ENCODE results near the gene CEP70. TPM values are rescaled to one million over a fixed set of nuclear protein-coding genes. Genes with fewer than 3 reads are reported as not detected.
"Not testable (repeated sequence)": the region's sequence is repeated elsewhere in the genome, so short reads cannot be mapped to it uniquely, and the experiment has no call there.

The CEP70 gene
- total RNA-seq, 2 donors from 2014 or later: 10.7 to 16.6 TPM

DNA sequence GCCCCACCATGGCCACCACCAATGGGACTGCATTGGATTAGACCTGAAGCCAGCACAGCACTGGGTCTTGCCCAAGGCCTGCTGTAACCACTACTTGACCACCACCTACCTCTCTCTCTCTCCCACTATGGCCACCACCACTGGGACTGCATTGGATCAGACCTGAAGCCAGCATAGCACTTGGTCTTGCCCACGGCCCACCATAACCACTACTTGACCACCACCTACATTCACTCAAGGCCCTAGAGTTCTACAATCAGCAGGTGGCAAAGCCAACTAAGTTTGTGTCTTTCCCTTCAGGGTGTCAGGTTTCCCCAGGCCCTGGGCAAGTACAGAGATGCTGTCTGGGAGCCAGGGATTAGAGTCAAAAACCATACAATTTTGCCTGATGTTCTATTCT, 102.1 kb downstream of the CEP70 start:
- no peak for DNase-seq
- no peak for ATAC-seq
- Mint-ChIP-seq H3K27ac (no peak overlapping the region), H3K27me3 (no peaks in the 10 kb centered on the region), H3K36me3 (ENCODE audit: low read depth) (peaks cover 6% of the 10 kb centered on the region), H3K4me1 (no peaks in the 10 kb centered on the region), H3K4me3 (no peak overlapping the region)
- H3K9me3 ChIP-seq (ENCODE audit: control insufficient read depth, low read length, poor library complexity, severe bottlenecking): peaks cover 2% of the 10 kb centered on the region

DNA sequence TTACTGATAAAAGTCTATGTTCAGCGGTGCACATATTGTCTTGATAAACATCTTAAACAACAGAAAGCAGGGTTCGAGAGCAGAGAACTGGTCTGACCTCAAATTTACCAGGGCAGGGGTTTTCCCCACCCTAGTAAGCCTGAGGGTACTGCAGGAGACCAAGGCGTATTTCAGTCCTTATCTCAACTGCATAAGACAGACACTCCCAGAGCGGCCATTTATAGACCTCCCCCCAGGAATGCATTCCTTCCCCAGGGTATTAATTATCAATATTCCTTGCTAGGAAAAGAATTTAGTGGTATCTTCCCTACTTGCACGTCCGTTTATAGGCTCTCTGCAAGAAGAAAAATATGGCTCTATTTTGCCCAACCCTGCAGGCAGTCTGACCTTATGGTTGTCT, 107.5 kb downstream of the CEP70 start:
- not testable (repeated sequence) for DNase-seq; H3K4me3 Mint-ChIP-seq; H3K27me3 Mint-ChIP-seq; H3K27ac Mint-ChIP-seq; H3K9me3 ChIP-seq (ENCODE audit: control insufficient read depth, low read length, poor library complexity, severe bottlenecking); ATAC-seq; H3K36me3 Mint-ChIP-seq (ENCODE audit: low read depth); H3K4me1 Mint-ChIP-seq

DNA sequence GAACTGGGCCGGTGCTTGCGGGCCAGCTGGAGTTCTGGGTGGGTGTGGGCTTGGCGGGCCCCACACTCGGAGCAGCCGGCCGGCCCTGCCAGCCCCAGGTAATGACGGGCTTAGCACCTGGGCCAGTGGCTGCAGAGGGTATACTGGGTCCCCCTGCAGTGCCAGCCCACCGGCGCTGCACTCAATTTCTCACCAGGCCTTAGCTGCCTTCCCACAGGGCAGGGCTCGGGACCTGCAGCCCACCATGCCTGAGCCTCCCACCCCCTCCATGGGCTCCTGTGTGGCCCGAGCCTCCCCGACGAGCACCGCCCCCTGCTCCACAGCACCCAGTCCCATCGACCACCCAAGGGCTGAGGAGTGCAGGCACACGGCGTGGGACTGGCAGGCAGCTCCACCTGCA, 109.4 kb downstream of the CEP70 start:
- not testable (repeated sequence) for H3K9me3 ChIP-seq (ENCODE audit: control insufficient read depth, low read length, poor library complexity, severe bottlenecking); H3K4me3 Mint-ChIP-seq; DNase-seq; H3K27me3 Mint-ChIP-seq; H3K27ac Mint-ChIP-seq; H3K36me3 Mint-ChIP-seq (ENCODE audit: low read depth); ATAC-seq; H3K4me1 Mint-ChIP-seq

DNA sequence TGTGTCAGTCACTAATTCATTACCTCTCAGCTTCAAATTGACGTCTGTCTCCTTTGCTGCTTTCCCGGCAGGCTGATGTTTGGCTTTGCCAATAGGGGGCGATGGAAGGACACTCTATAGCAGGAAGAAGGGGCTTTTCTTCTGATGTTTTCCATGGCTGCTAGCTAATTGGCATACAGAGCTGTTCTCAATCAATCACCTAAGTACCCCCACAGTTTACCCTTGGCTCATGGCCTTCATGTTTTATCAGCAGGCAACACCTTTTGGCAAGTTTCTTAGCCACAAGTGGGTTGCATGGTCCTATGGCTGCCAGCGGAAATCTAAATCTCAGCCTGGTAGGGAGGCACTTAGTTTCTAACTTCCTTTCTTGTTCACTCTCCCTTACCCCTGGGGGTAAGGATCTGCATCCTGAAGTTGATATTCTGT, 114.6 kb downstream of the CEP70 start:
- no peak for DNase-seq
- H3K36me3 Mint-ChIP-seq (ENCODE audit: low read depth): peaks cover 2% of the 10 kb centered on the region
- peaks cover 30% of the 10 kb centered on the region for H3K27me3 Mint-ChIP-seq

DNA sequence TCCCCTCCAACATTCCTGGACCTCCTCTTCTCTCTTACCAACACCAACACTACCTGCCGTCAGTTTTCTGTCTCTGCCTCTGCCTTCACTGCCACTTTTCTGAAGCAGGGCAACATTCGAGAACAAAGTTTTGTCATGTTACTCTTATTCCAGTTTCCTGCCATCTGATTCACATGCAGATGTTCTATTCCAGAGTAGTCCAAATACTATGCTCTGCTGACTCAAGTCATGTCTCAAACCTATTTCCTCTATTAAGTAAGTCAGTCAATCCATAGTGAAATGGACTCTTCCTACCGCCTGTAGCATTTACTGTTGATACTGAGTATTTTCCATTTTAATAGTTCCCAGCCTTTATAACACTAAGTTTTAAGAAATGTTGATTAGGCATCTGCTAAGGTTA, 116.3 kb downstream of the CEP70 start:
- H3K4me3 Mint-ChIP-seq: no peak overlapping the region

More for the DNA sequence above, 114.6 kb downstream of the CEP70 start:
- H3K4me1 Mint-ChIP-seq: no peaks in the 10 kb centered on the region
- H3K27ac Mint-ChIP-seq: no peak overlapping the region
- no peak for ATAC-seq
- H3K9me3 ChIP-seq (ENCODE audit: control insufficient read depth, low read length, poor library complexity, severe bottlenecking): no peaks in the 10 kb centered on the region
- no peak overlapping the region for H3K4me3 Mint-ChIP-seq

DNA sequence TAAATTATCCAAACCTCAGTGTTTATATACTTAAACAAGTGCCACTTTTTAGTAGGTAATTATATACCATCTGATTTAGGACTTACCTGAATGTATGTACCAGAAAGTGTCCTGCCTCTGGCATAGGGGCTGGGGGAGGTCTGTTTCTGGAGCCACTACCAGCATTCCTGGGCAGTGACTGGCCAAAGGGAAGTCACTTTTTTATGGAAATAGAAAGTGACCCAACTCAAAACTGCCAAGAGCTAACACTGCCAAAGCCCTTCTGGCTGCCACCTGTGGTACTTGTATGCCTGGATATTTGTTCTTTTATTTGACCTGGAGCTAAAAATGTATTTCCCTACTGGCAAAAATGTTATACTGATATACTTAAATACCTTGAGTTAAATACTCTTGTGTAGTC, 116.9 kb downstream of the CEP70 start:
- no peaks in the 10 kb centered on the region for H3K9me3 ChIP-seq (ENCODE audit: control insufficient read depth, low read length, poor library complexity, severe bottlenecking)
- Mint-ChIP-seq H3K36me3 (ENCODE audit: low read depth) (peaks cover 2% of the 10 kb centered on the region), H3K27me3 (peaks cover 30% of the 10 kb centered on the region), H3K4me3 (no peak overlapping the region), H3K27ac (no peak overlapping the region), H3K4me1 (no peaks in the 10 kb centered on the region)
- no peak for DNase-seq
- no peak for ATAC-seq

More for the DNA sequence above, 116.3 kb downstream of the CEP70 start:
- H3K9me3 ChIP-seq (ENCODE audit: control insufficient read depth, low read length, poor library complexity, severe bottlenecking): no peaks in the 10 kb centered on the region
- DNase-seq: no peak
- ATAC-seq: no peak
- Mint-ChIP-seq H3K36me3 (ENCODE audit: low read depth) (peaks cover 2% of the 10 kb centered on the region), H3K27ac (no peak overlapping the region), H3K27me3 (peaks cover 30% of the 10 kb centered on the region), H3K4me1 (no peaks in the 10 kb centered on the region)

DNA sequence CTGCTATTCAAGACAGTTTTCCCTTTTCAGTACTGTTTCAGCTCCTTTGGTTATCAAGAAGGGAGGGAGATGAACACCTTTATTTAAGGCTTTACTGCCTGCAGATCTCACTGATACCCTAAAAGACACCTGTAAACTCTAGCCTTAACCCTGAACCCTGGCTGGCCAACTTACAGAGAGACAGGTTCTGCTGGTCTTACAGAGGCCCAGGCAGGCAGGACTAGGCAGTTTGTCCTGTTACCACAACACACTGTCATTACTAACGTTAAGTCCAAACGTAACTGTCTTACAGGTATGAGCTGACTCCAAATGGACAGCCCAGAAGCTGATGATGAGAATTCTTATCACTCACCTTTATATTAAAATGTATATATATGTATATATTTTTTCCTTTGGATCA, 117.5 kb downstream of the CEP70 start:
- ATAC-seq (no peak), DNase-seq (no peak)
- no peaks in the 10 kb centered on the region for H3K9me3 ChIP-seq (ENCODE audit: control insufficient read depth, low read length, poor library complexity, severe bottlenecking)
- peaks cover 2% of the 10 kb centered on the region for H3K36me3 Mint-ChIP-seq (ENCODE audit: low read depth)
- H3K27ac Mint-ChIP-seq: no peak overlapping the region
- H3K4me1 Mint-ChIP-seq: no peaks in the 10 kb centered on the region
- peaks cover 30% of the 10 kb centered on the region for H3K27me3 Mint-ChIP-seq
- H3K4me3 Mint-ChIP-seq: no peak overlapping the region

DNA sequence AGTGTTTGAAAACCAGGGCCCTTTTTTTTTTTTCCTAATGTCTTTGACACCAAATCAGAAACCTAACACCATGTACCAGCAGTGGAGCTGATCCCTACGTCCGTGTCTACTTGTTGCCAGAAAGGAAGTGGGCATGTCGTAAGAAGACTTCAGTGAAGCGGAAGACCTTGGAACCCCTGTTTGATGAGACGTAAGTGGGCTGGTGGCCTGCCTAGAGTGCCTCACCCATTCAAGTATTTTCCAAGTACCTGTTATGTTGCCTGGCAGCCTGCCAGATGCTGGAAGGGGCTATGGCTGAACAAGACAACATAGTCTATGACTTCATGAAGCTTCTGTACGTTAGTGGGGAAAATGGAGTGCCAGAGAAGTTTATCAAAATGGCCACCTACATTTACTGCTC, 119.9 kb downstream of the CEP70 start:
- no peak for ATAC-seq
- peaks cover 23% of the 10 kb centered on the region for H3K27me3 Mint-ChIP-seq
- no peaks in the 10 kb centered on the region for H3K4me1 Mint-ChIP-seq
- no peaks in the 10 kb centered on the region for H3K9me3 ChIP-seq (ENCODE audit: control insufficient read depth, low read length, poor library complexity, severe bottlenecking)
- H3K27ac Mint-ChIP-seq: no peak overlapping the region
- DNase-seq: no peak
- H3K4me3 Mint-ChIP-seq: no peak overlapping the region
- H3K36me3 Mint-ChIP-seq (ENCODE audit: low read depth): peaks cover 2% of the 10 kb centered on the region

DNA sequence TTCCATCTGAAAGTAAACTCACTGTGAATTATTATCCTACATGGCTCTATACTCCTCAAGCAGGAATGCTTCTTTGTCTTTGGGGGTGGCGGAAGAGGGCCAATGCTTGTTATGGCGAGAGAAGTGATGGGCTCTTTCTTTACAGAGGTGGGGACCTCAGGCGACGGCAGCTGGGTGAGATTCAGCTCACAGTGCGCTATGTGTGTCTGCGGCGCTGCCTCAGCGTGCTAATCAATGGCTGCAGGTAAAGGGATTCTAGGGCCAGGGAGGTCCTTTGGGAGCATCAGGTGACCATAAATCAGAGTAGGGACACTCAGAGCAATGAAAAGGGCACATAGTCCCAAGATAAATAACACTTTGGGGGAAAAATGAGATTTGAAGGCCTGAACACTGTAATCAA, 120.7 kb downstream of the CEP70 start:
- H3K36me3 Mint-ChIP-seq (ENCODE audit: low read depth): peaks cover 2% of the 10 kb centered on the region
- H3K9me3 ChIP-seq (ENCODE audit: control insufficient read depth, low read length, poor library complexity, severe bottlenecking): no peaks in the 10 kb centered on the region
- no peaks in the 10 kb centered on the region for H3K4me1 Mint-ChIP-seq
- H3K4me3 Mint-ChIP-seq: no peak overlapping the region
- peaks cover 21% of the 10 kb centered on the region for H3K27me3 Mint-ChIP-seq
- DNase-seq: no peak
- no peak overlapping the region for H3K27ac Mint-ChIP-seq
- no peak for ATAC-seq

DNA sequence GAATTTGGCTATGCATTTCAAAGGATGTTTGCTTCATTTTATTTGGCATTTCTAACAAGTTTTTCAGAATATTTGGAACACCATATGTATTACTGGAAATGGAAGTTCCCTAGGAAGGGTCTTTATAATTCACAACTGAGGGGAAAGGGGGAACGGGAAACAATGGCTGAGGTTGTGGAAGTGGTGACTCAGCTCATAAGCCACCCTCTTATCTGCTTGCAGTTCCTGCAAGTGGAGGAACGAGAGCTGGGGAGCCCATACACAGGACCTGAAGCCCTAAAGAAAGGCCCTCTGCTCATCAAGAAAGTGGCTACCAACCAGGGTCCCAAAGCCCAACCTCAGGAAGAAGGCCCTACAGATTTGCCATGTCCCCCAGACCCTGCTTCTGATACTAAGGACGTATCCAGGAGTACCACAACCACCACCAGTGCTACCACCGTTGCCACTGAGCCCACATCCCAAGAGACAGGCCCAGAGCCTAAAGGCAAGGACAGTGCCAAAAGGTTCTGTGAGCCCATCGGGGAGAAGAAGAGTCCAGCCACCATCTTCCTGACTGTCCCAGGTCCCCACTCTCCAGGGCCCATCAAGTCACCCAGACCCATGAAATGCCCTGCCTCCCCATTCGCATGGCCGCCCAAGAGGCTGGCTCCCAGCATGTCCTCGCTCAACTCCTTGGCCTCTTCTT, 121.8 kb downstream of the CEP70 start:
- DNase-seq (no peak), ATAC-seq (no peak)
- Mint-ChIP-seq H3K4me3 (no peak overlapping the region), H3K27me3 (peaks cover 17% of the 10 kb centered on the region), H3K4me1 (no peaks in the 10 kb centered on the region), H3K36me3 (ENCODE audit: low read depth) (peaks cover 2% of the 10 kb centered on the region), H3K27ac (no peak overlapping the region)
- H3K9me3 ChIP-seq (ENCODE audit: control insufficient read depth, low read length, poor library complexity, severe bottlenecking): no peaks in the 10 kb centered on the region

DNA sequence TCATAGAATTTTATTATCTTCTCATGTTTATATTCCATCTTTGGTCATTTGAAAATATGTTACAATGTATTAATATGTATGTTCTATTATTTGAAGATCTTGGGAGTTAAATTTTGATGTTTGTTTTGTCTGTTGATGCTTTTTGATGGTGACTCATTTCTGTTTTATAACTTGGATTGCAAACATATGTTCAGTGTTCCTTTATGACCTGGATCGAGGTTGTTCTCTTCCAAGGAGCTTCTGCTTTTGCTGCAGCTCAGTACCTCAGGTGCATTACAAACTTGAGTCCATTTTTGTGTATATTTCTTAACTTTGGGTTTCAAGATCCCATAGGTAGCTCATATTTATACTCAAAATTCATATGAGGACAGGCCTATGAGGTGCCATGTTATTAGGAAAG, 122.6 kb downstream of the CEP70 start:
- H3K27me3 Mint-ChIP-seq: peaks cover 22% of the 10 kb centered on the region
- H3K9me3 ChIP-seq (ENCODE audit: control insufficient read depth, low read length, poor library complexity, severe bottlenecking): no peaks in the 10 kb centered on the region
- H3K27ac Mint-ChIP-seq: no peak overlapping the region
- DNase-seq (no peak), ATAC-seq (no peak)
- peaks cover 2% of the 10 kb centered on the region for H3K36me3 Mint-ChIP-seq (ENCODE audit: low read depth)
- H3K4me3 Mint-ChIP-seq: no peak overlapping the region
- H3K4me1 Mint-ChIP-seq: no peaks in the 10 kb centered on the region

DNA sequence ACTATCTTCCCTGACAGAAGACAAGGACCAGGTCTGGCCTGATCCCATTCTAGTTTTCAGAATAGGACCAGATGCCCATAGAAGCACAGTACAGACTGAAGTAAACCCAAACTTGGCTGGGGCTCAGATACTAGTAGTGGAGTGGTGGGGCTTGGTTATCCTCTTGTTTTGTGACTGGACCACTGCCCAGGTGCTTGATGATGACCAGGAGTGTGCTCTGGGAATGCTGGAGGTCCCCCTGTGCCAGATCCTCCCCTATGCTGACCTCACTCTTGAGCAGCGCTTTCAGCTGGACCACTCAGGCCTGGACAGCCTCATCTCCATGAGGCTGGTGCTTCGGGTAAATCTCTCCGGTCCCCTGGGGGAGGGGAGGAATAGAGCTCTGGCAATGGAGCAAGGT, 123.4 kb downstream of the CEP70 start:
- ATAC-seq: no peak
- no peak for DNase-seq
- Mint-ChIP-seq H3K27ac (no peak overlapping the region), H3K27me3 (peaks cover 23% of the 10 kb centered on the region), H3K4me1 (no peaks in the 10 kb centered on the region), H3K4me3 (no peak overlapping the region), H3K36me3 (ENCODE audit: low read depth) (no peaks in the 10 kb centered on the region)
- H3K9me3 ChIP-seq (ENCODE audit: control insufficient read depth, low read length, poor library complexity, severe bottlenecking): no peaks in the 10 kb centered on the region

DNA sequence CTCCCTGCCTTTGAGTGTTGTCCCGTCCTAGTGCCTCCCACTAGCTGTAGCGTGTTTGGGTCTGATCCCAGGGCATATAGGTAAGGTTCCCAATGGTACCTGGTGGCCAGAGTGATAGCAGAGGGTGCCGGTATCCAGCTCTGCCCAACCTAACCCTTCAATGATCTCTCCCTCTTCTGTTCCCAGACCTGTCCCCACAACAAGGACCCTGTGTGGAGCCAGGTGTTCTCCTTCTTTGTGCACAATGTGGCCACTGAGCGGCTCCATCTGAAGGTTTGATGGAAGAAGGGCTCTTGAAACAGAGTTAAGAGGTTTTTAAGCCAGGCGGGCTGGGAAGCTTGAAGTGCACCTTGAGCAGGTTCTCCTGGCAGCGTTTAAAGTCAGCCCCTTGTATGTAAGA, 124.2 kb downstream of the CEP70 start:
- no peaks in the 10 kb centered on the region for H3K36me3 Mint-ChIP-seq (ENCODE audit: low read depth)
- H3K27me3 Mint-ChIP-seq: peaks cover 24% of the 10 kb centered on the region
- no peak for DNase-seq
- H3K9me3 ChIP-seq (ENCODE audit: control insufficient read depth, low read length, poor library complexity, severe bottlenecking): no peaks in the 10 kb centered on the region
- H3K4me1 Mint-ChIP-seq: no peaks in the 10 kb centered on the region
- H3K27ac Mint-ChIP-seq: no peak overlapping the region
- H3K4me3 Mint-ChIP-seq: no peak overlapping the region
- ATAC-seq: no peak

DNA sequence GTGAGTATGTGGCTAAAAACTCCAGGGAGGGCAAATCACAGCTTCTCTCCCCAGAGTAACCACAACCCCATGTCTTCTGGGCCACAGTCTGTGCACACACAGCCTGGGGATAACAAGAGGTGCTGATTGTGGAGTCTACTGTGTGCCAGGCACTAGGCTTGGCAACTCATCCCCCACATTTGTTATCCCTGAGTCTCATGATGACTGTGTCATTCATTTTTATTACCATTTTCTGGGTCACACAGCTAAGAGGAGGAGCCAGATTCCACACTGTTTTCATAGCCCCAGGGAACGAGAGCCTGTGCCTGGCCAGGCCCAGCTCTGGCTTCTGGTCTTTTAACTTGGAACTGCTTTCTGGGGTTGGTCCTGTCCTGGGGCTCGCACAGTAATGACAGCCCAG, 125.2 kb downstream of the CEP70 start:
- Mint-ChIP-seq H3K4me1 (no peaks in the 10 kb centered on the region), H3K36me3 (ENCODE audit: low read depth) (no peaks in the 10 kb centered on the region), H3K27me3 (peaks cover 23% of the 10 kb centered on the region), H3K4me3 (no peak overlapping the region), H3K27ac (no peak overlapping the region)
- ATAC-seq (no peak), DNase-seq (no peak)
- H3K9me3 ChIP-seq (ENCODE audit: control insufficient read depth, low read length, poor library complexity, severe bottlenecking): no peaks in the 10 kb centered on the region

Data from T-helper 17 cell (primary cell).